ENCODE results near the gene TNFRSF13B.

The TNFRSF13B gene

GRCh38 chr17:16953841-16954240 lies 18.1 kb downstream of the TNFRSF13B start:
- no peak for DNase-seq

GRCh38 chr17:16953347-16953746 lies 18.6 kb downstream of the TNFRSF13B start:
- no peak for DNase-seq

- no peak for DNase-seq
Observed at GRCh38 chr17:16952401-16952800, 19.5 kb downstream of the TNFRSF13B start.

GRCh38 chr17:16950488-16950887 lies 21.4 kb downstream of the TNFRSF13B start:
- no peak for DNase-seq

DNA sequence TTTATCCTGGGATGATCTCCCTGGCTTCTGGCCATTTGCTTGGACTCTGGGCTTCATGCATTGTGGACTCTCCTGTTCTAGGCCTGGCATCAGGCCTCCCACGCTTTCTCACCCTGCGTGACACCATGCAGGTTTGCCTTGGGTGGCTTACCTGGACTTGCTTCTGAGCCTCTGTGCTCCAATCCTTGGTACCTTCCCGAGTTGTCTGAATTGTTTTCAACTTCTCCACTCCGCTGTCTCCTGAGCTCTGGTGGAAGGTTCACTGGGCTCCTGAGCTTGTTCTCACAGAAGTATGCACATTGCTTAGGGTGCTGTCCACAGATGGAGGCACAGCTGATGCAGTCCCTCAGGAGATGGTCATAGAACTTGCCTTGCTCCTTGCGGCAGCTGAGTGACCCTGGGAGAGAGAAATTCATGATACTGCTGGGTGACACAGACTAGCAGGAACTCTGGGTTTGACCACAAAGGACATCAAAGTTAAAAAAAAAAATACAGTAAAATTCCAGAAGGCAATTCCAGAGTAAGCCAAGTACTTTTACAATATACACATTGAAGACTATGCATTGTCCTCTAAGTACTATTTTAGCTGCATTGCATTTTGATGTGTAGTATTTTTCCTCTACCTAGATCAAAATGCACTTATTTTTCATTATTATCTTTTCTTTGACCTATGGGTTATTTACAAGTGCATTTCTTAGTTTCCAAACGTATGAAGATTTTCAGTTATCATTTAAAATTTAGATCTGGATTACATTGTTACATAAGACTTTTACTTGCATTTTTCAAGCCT lies 23.1 kb downstream of the TNFRSF13B start:
- no peak for DNase-seq

DNA sequence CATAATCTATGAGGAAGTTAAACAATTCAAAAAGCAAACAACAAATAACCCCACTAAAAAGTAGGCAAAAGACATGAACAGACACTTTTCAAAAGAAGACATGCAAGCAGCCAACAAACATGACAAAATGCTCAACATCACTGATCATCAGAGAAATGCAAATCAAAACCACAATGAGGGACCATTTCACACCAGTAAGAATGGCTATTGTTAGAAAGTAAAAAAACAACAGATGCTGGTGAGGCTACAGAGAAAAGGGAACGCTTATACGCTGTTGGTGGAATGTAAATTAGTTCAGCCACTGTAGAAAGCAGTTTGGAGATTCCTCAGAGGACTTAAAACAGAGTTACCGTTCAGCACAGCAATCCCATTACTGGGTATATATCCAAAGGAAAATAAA lies 24.4 kb downstream of the TNFRSF13B start:
- no peak for DNase-seq

DNA sequence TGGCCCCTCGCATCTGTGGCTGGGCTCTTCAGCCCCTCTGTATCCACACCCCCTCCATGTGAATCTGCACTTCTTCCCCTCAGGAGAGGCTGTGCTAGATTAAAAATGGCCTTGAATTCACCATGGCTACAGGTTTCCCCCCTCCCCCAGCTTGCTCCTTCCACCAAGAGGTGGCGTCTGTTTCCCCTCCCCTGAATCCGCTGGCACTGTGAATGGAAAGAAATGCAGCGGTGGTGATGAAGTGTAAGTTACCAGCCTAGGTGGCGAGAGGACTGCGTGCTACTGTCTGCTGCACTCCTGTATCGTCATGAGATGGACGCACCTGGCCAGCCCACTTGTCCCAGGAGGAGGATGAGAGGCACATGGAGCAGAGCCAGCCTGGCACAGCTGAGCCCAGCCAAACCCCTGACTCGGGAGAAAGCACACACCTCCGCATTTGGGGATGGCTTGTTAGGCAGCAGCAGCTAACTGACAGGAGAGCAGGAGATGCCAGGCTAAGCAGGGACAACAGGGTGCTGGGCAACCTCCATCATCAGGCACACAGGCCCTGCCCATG lies 26.2 kb downstream of the TNFRSF13B start:
- DNase-seq = peak in 1 of 2 experiments; percentile 24

- no peak for DNase-seq
Observed at GRCh38 chr17:16945136-16945482, 26.8 kb downstream of the TNFRSF13B start.

GRCh38 chr17:16944334-16945135 lies 27.4 kb downstream of the TNFRSF13B start:
- DNase-seq = no peak

DNA sequence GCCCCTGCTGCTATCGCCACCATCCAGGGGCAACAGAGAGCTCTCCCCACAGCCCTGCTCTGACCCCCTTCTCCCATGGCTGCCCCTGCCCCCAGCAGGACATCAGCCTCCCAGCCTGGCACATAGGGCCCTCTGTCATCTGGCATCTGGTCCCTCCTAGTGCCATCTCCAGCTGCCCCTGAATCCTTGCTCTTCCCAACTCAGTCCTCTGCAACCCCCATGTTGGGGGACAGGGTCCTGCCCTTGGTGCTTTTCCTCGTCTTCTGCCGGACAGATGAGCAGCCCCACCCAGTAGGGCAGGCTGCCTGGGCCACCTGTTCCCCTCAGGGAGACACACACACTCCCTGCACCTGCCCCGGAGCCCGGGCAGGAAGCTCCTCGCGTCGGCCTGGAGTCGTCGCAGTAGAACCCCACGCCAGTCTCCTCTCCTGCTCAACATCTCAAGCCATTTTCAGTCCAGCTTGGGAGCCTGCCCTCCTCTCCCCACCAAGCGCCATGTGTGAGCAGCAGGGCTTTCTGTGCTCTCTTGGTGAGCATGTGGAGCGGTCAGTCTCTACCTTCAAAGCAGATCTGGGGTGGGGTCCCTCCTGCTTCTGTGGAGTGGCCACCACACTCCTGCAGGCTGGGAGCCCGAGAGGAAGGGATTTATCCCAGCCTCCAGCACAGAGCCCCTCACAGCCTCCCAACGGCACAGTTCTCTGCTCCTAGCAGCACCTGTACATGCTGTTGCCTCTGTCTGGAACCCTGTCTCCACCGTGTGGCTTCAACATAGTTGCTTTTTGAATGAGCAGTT lies 28.2 kb downstream of the TNFRSF13B start:
- DNase-seq = no peak

DNA sequence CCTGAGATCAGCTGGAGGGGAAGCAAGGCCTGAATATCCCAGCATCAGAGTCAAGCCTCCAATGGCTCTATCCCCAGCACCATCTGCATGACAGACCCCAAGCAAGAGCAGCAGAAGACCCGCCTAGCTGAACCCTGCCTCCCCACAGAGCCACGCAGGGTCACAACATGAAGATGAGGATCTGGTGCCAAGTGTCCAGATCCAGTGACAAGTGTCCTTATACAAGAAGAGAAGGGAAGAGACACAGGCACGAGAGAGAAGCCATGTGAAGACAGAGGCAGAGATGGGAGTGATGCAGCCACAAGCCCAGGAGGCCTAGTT lies 28.9 kb downstream of the TNFRSF13B start:
- no peak for DNase-seq

DNA sequence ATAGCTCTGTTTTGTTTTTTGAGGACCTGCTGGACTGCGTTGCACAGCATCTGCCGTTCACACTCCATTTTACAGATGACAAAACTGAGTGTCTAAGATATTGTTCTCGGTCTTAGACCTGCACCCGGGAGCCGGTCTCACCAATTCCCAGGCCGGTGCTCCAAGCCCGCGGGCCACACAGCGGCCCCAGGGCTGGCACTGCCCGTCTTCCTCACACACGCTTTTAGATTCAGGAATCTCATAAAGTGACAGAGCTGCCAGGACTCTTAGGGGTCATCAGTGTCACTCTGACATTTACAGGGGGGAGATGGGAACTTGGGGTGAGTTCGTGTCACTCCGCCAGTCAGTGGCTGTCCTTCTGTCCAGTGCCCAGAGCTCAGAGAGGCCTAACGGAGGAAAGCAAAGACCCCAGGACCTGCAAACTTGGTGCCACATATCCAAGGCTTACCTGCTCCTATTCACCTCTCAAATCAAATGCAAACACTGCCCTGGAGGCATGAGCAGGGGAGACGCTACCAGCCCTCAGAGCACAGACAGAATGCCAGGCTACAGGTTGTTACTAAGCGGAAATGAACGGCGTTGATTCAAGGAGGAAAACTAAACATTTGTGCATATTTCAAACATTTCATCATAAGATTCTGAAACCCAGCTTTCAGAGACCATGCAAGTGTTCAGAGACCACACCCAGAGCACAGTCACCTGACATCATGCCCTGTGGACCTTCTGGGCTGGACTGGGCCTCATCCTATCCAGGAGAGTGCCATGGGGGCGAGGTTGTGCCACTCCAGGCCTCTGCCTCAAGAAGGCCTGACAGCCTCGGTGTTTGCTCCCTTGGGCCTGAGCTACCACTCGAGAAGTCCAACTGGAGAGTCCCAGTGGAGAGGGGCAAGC lies 29.5 kb downstream of the TNFRSF13B start:
- no peak for DNase-seq

GRCh38 chr17:16941072-16942036 lies 30.6 kb downstream of the TNFRSF13B start:
- no peak for DNase-seq

GRCh38 chr17:16940116-16940881 lies 31.6 kb downstream of the TNFRSF13B start:
- no peak for DNase-seq

DNA sequence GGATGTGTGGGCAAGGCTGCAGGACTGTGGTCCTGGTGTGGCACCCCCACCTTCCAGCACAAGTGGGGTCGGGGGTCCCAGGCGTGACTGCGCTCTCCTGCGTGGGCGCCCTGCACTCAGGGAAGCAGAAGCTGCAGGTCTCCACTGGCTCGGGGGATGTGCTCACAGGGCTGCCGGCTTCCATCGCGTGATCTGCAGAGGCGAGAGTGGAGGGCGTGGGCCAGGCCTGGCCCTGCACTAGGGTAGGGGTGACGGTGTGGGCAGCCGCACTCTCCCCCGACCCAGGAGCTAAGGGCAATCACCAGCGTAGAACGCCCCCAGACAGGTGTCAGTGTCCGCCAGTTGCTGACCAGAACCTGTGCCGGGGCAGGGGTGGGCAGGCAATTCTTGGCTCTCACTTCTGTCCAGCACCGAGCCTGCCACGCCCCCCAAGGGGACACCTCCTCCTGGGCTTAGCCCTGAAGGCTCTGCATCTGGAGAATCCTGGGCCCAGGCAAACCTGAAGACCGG lies 32.3 kb downstream of the TNFRSF13B start:
- no peak for DNase-seq

- no peak for DNase-seq
Observed at GRCh38 chr17:16939208-16939576, 32.7 kb downstream of the TNFRSF13B start.

- no peak for DNase-seq
Observed at GRCh38 chr17:16938496-16939207, 33.3 kb downstream of the TNFRSF13B start.

GRCh38 chr17:16938031-16938430 lies 33.9 kb downstream of the TNFRSF13B start:
- no peak for DNase-seq

DNA sequence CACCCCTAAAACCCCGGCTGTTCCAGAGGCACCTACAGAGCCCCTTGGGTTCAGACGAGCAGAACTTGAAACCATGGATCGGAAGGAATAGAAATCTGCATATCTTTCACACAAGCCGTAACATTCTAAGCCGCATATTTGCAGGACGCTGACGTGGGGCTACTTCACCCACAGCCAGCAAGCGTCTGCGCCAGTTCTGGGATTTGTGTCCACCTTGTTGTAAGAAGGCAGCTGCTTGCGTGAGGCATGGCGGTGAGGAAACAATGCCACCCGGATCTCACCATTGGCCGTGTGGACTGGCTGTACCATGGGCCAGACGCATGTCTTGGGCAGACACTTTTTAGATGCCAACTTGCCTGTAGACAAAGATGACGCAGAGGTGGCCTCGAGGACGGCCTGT lies 34.5 kb downstream of the TNFRSF13B start:
- no peak for DNase-seq
